ENCODE results near the gene GNRHR.

GNRHR gene

GRCh38 chr4:67697860-67698687 is 56.1 kb downstream of the GNRHR start:
- DNase-seq: no peak

DNA sequence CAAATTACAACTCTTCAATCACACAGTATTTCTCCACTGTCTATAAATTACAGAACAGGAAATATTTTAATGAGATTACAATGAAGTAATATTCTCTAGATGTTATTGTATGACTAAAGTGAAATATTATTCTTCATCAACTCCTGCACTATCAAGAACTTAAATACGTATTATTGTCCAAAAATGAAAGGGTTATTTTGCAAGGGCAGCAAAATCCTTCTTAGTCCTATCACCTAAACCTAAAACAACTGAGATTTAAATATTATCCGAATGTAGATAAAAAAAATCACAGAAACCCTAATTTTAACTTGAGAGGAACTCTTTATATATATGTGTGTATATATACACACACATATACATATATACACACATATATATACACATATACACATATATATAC is 58.1 kb downstream of the GNRHR start:
- DNase-seq: no peak

DNA sequence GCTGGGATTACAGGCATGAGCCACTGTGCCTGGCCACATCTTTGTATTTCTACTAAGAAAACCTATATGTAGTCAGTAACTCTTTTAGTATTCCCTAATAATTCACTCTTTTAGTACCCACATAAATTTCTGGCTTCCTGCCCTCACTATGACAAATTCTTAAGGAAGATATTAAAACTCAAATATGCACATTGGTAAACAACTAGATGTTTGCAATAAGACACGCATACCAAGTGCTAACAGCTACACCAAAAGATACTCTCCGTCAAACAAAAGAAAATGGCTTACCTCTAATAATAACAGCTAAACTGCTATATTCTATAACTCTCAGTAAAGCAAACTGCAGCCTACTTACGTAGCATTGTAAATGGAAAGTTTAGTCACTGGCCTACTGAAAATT is 59.5 kb downstream of the GNRHR start:
- DNase-seq: no peak

GRCh38 chr4:67691328-67691727 is 62.9 kb downstream of the GNRHR start:
- no peak for DNase-seq

Measured in DMS 273 treated with DMSO at 0.1 percent for 48 hours (cell line).